Measurements from ENCODE around the gene GPR18. TPM values are rescaled to one million over a fixed set of nuclear protein-coding genes. Genes with fewer than 3 reads are reported as not detected.
A peak's percentile ranks its signal among the peaks of the same experiment; 100 is the strongest.

Gene GPR18
- total and polyA plus RNA-seq, 2 of the 13 experiments (the other 11 are each of a cell fraction or from before 2014, with no cell fraction given) = not detected

DNA sequence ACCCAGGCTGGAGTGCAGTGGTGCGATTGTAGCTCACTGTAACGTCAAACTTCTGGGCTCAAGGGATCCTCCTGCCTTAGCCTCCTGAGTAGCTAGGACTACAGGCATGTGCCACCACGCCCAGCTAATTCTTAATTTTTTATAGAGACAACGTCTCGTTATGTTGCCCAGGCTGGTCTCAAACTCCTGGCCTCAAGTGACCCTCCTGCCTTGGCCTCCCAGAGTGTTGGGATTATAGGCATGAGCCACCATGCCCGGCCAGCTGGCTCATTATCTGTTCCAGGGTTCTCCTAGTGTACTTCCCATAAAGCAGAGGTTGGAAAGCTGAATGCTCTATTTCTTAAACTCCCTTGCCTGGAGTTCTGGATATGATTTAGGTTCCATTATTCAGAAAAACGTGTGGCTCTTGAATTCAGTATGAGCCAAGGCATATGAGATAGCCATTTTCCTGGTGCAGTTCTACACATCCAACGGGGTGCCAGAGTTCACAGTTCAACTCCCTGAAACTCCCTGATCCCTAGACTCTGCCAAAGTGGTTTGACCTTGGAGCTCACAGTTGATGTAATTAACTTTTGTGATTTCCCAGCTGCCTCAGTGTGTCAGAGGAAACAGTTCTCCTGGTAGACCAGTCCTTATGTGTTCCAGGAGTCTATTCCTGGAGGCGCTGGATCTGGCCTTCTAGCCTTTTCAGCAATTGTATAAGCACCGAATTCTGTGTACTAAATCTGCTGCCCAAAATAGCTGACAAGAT, 27.4 kb upstream of the GPR18 start (continued):
- TF ChIP-seq, protein P1, sequence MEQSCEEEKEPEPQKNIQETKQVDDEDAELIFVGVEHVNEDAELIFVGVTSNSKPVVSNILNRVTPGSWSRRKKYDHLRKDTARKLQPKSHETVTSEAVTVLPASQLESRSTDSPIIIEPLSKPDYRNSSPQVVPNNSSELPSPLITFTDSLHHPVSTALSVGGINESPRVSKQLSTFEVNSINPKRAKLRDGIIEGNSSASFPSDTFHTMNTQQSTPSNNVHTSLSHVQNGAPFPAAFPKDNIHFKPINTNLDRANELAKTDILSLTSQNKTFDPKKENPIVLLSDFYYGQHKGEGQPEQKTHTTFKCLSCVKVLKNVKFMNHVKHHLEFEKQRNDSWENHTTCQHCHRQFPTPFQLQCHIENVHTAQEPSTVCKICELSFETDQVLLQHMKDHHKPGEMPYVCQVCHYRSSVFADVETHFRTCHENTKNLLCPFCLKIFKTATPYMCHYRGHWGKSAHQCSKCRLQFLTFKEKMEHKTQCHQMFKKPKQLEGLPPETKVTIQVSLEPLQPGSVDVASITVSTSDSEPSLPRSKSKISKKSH (CRISPR knock-in tag; IDR thresholded peaks at IDR 0.05; ENCODE audit: borderline replicate concordance) = no peak
- TF ChIP-seq ZNF296 (CRISPR knock-in tag; conservative IDR thresholded peaks at IDR 0.05) (no peak), NFE2L2 (IDR thresholded peaks at IDR 0.05; ENCODE audit: low read length) (no peak), MIXL1 (CRISPR knock-in tag; IDR thresholded peaks at IDR 0.05) (0 out of 2 replicates have a peak, but pooled peaks have one; percentile 34), TMF1 (CRISPR knock-in tag; IDR thresholded peaks at IDR 0.05; ENCODE audit: low read depth) (no peak), POGZ (CRISPR knock-in tag; IDR thresholded peaks at IDR 0.05) (peak; percentile 53; the same call in 1 of the 2 replicates), PAWR (CRISPR knock-in tag; IDR thresholded peaks at IDR 0.05; ENCODE audit: borderline replicate concordance) (no peak), ZNF326 (CRISPR knock-in tag; IDR thresholded peaks at IDR 0.05; ENCODE audit: borderline replicate concordance) (no peak), TP53 (CRISPR knock-in tag; conservative IDR thresholded peaks at IDR 0.05) (no peak), FOXM1 (CRISPR knock-in tag; IDR thresholded peaks at IDR 0.05) (no peak), SIN3B (IDR thresholded peaks at IDR 0.05; ENCODE audit: low read length) (no peak), GABPB1 (CRISPR knock-in tag; IDR thresholded peaks at IDR 0.05) (no peak), NR2C2 (CRISPR knock-in tag; IDR thresholded peaks at IDR 0.05; ENCODE audit: borderline replicate concordance) (peak; percentile 47; the same call in 1 of the 2 replicates), RBFOX2 (IDR thresholded peaks at IDR 0.05; ENCODE audit: low read depth, low read length) (no peak), GATAD2A (CRISPR knock-in tag; IDR thresholded peaks at IDR 0.05) (no peak; the same call in 1 of the 2 replicates), FOXA1 (IDR thresholded peaks at IDR 0.05) (no peak), FOXA1 (CRISPR knock-in tag; IDR thresholded peaks at IDR 0.05) (no peak), ZNF333 (CRISPR knock-in tag; IDR thresholded peaks at IDR 0.05; ENCODE audit: borderline replicate concordance) (no peak)
- TF ChIP-seq, protein P2, sequence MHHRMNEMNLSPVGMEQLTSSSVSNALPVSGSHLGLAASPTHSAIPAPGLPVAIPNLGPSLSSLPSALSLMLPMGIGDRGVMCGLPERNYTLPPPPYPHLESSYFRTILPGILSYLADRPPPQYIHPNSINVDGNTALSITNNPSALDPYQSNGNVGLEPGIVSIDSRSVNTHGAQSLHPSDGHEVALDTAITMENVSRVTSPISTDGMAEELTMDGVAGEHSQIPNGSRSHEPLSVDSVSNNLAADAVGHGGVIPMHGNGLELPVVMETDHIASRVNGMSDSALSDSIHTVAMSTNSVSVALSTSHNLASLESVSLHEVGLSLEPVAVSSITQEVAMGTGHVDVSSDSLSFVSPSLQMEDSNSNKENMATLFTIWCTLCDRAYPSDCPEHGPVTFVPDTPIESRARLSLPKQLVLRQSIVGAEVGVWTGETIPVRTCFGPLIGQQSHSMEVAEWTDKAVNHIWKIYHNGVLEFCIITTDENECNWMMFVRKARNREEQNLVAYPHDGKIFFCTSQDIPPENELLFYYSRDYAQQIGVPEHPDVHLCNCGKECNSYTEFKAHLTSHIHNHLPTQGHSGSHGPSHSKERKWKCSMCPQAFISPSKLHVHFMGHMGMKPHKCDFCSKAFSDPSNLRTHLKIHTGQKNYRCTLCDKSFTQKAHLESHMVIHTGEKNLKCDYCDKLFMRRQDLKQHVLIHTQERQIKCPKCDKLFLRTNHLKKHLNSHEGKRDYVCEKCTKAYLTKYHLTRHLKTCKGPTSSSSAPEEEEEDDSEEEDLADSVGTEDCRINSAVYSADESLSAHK (CRISPR knock-in tag; IDR thresholded peaks at IDR 0.05; ENCODE audit: borderline replicate concordance) = no peak
- TF ChIP-seq, protein P3, sequence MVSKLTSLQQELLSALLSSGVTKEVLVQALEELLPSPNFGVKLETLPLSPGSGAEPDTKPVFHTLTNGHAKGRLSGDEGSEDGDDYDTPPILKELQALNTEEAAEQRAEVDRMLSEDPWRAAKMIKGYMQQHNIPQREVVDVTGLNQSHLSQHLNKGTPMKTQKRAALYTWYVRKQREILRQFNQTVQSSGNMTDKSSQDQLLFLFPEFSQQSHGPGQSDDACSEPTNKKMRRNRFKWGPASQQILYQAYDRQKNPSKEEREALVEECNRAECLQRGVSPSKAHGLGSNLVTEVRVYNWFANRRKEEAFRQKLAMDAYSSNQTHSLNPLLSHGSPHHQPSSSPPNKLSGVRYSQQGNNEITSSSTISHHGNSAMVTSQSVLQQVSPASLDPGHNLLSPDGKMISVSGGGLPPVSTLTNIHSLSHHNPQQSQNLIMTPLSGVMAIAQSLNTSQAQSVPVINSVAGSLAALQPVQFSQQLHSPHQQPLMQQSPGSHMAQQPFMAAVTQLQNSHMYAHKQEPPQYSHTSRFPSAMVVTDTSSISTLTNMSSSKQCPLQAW (CRISPR knock-in tag; IDR thresholded peaks at IDR 0.05) = peak; percentile 19; the same call in 1 of the 2 replicates
- TF ChIP-seq, protein P4, sequence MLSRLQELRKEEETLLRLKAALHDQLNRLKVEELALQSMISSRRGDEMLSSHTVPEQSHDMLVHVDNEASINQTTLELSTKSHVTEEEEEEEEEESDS (CRISPR knock-in tag; IDR thresholded peaks at IDR 0.05; ENCODE audit: borderline replicate concordance) = no peak
